NT2/D1 (cell line): ENCODE measurements around the gene CIP2A.

Experiments
- DNase-seq: peaks from one replicate; pipeline ENCODE4 v3.0.0-alpha.2; 2011; ENCODE audit warnings: low read depth, low spot score
- H3K27me3 ChIP-seq: 2 replicates; pipeline ENCODE4 v1.6.0; 2011; ENCODE audit warnings: mild to moderate bottlenecking; ENCODE audit not compliant: insufficient read length, insufficient read depth
- H3K36me3 ChIP-seq: 2 replicates; pipeline ENCODE4 v1.6.1; 2011; ENCODE audit warnings: mild to moderate bottlenecking, low read length, mixed read lengths; ENCODE audit not compliant: insufficient read depth, insufficient read length
- H3K4me1 ChIP-seq: 2 replicates; pipeline ENCODE4 v1.5.1; 2011; ENCODE audit not compliant: insufficient read depth, insufficient read length
- H3K4me3 ChIP-seq: 2 replicates; pipeline ENCODE4 v1.5.1; 2011; ENCODE audit warnings: low read depth; ENCODE audit not compliant: insufficient read length
- H3K9ac ChIP-seq: 2 replicates; pipeline ENCODE4 v1.6.0; 2011; ENCODE audit warnings: low read depth; ENCODE audit not compliant: insufficient read length
- H3K9me3 ChIP-seq: 2 replicates; pipeline ENCODE4 v1.5.1; 2011; ENCODE audit warnings: mild to moderate bottlenecking, low read length; ENCODE audit not compliant: insufficient read depth
- SUZ12 ChIP-seq: IDR thresholded peaks from 2 replicates; pipeline ENCODE4 v1.6.1; 2011; ENCODE audit not compliant: insufficient read length, insufficient read depth; ENCODE audit errors: extremely low read depth
- YY1 ChIP-seq: IDR thresholded peaks from 2 replicates; pipeline ENCODE4 v1.6.1; 2011; ENCODE audit not compliant: insufficient read length, insufficient read depth
- ZNF274 ChIP-seq: IDR thresholded peaks from 2 replicates; pipeline ENCODE4 v1.6.1; 2011; ENCODE audit warnings: mild to moderate bottlenecking, low read depth, low read length

The CIP2A gene

DNA sequence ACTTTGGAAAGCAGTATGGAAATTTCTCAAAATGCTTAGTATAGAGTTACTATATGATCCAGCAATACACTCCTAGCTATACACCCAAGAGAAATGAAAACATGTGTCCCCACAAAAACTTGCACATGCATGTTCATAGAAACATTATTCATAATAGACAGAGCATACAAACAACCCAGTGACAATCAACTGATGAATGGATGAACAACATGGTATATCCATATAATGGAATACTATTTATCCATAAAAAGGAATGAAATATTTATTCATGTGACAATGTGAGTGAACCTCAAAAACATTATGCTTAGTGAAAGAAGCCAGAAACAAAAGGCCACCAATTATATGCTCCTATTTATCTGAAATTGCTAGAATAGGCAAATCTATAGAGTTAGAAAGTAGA is 85.5 kb downstream of the CIP2A start:
- no peak overlapping the region for H3K9ac ChIP-seq
- H3K4me1 ChIP-seq = no peaks in the 10 kb centered on the region
- no peaks in the 10 kb centered on the region for H3K9me3 ChIP-seq
- no peak for DNase-seq
- no peaks in the 10 kb centered on the region for H3K27me3 ChIP-seq
- H3K4me3 ChIP-seq = no peak overlapping the region
- TF ChIP-seq SUZ12 (no peak), ZNF274 (no peak), YY1 (no peak)
- H3K36me3 ChIP-seq = no peaks in the 10 kb centered on the region

DNA sequence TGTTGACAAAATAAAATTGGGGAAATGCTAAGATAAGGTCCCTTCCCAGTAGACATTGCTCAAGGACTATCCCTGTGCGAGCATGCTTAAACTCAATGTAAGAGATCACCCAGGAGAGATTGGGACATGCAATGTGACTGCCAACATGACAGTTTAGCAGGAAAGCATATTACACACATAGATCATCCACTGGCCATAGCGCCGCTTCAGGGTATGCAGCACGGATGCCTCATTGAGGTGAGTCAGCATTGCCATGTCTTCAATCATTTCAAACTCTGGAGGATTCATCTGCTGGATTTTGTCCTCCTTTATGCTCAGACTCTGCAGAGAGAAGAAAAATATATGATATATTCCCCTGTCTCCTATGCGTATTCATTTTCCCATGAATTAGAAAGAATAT is 87.7 kb downstream of the CIP2A start:
- Histone ChIP-seq H3K4me1 (no peaks in the 10 kb centered on the region), H3K36me3 (no peaks in the 10 kb centered on the region), H3K4me3 (no peak overlapping the region), H3K27me3 (no peaks in the 10 kb centered on the region), H3K9ac (no peak overlapping the region), H3K9me3 (no peaks in the 10 kb centered on the region)
- DNase-seq = no peak
- TF ChIP-seq SUZ12 (no peak), ZNF274 (no peak), YY1 (no peak)

DNA sequence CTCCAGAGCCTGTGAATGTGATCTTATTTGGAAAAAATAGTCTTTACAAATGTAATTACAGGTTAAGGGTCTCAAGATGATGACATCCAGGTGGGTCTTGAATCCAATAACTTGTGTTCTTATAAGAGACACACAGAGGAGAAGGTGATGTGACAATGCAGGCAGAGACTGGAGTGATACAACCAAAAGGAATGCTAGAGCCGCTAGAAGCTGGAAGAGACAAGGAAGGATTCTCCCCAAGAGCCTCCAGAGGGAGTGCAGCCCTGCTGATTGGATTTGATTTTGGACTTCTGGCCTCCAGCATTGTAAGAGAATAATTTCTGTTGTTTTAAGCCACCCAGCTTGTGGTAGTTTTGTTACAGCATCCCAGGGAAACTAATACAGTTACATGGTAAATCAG is 88.5 kb downstream of the CIP2A start:
- DNase-seq = no peak
- Histone ChIP-seq H3K9ac (no peak overlapping the region), H3K36me3 (no peaks in the 10 kb centered on the region), H3K27me3 (no peaks in the 10 kb centered on the region), H3K9me3 (no peaks in the 10 kb centered on the region), H3K4me3 (no peak overlapping the region), H3K4me1 (no peaks in the 10 kb centered on the region)
- TF ChIP-seq ZNF274 (no peak), YY1 (no peak)
